ENCODE data around the gene ST3GAL4. TPM values are rescaled to one million over a fixed set of nuclear protein-coding genes. Genes with fewer than 3 reads are reported as not detected.

Gene ST3GAL4
- total RNA-seq, 2 experiments from 2014 or later, result 1.6 TPM

- H3K4me3 ChIP-seq (ENCODE audit: low read length), result no peak overlapping the region
- ATAC-seq (ENCODE audit: poor library complexity) (no peak), DNase-seq (peak in 2 of 14 experiments; percentile 36 to 45)
- H3K27me3 Mint-ChIP-seq, result no peaks in the 10 kb centered on the region
- H3K4me1 Mint-ChIP-seq (ENCODE audit: low read depth), result no peaks in the 10 kb centered on the region
- no peaks in the 10 kb centered on the region for H3K36me3 ChIP-seq (ENCODE audit: insufficient read depth, low read length)
- TF ChIP-seq CTCF (IDR thresholded peaks at IDR 0.05), result no peak
- intact Hi-C loops (cut with DNase I, micrococcal nuclease), result no loop called here
- H3K9me3 ChIP-seq (ENCODE audit: control insufficient read depth in 1 of 2, insufficient read depth in 1 of 2, low read length in 2 of 2), result no peaks in the 10 kb centered on the region
- no peak overlapping the region for H3K27ac ChIP-seq (ENCODE audit: low read depth in 1 of 2, low read length in 2 of 2)
- no peak overlapping the region for H3K27ac Mint-ChIP-seq
- no peaks in the 10 kb centered on the region for H3K36me3 Mint-ChIP-seq (ENCODE audit: low read depth)
- H3K27me3 ChIP-seq (ENCODE audit: control insufficient read depth in 1 of 2, insufficient read depth in 2 of 2, low read length in 2 of 2), result no peaks in the 10 kb centered on the region
- H3K4me3 Mint-ChIP-seq, result no peak overlapping the region
- ChIA-PET CTCF (no interaction called here), POLR2A (no interaction called here)
- H3K9me3 Mint-ChIP-seq, result no peaks in the 10 kb centered on the region
- no peaks in the 10 kb centered on the region for H3K4me1 ChIP-seq (ENCODE audit: insufficient read depth, low read length)
Measured at GRCh38 chr11:126391970-126392632, 36.6 kb downstream of the ST3GAL4 start.

GRCh38 chr11:126392633-126393013 is 37.1 kb downstream of the ST3GAL4 start:
- no peaks in the 10 kb centered on the region for H3K4me1 ChIP-seq (ENCODE audit: insufficient read depth, low read length)
- no peak for ATAC-seq (ENCODE audit: poor library complexity)
- H3K4me1 Mint-ChIP-seq (ENCODE audit: low read depth), result no peaks in the 10 kb centered on the region
- H3K27me3 Mint-ChIP-seq, result no peaks in the 10 kb centered on the region
- intact Hi-C loops (cut with DNase I, micrococcal nuclease), result no loop called here
- ChIA-PET CTCF (no interaction called here), POLR2A (no interaction called here)
- no peak overlapping the region for H3K4me3 ChIP-seq (ENCODE audit: low read length)
- H3K36me3 Mint-ChIP-seq (ENCODE audit: low read depth), result no peaks in the 10 kb centered on the region
- DNase-seq, result no peak
- no peaks in the 10 kb centered on the region for H3K9me3 Mint-ChIP-seq
- no peak overlapping the region for H3K27ac ChIP-seq (ENCODE audit: low read depth in 1 of 2, low read length in 2 of 2)
- no peaks in the 10 kb centered on the region for H3K9me3 ChIP-seq (ENCODE audit: control insufficient read depth in 1 of 2, insufficient read depth in 1 of 2, low read length in 2 of 2)
- H3K27ac Mint-ChIP-seq, result no peak overlapping the region
- no peaks in the 10 kb centered on the region for H3K27me3 ChIP-seq (ENCODE audit: control insufficient read depth in 1 of 2, insufficient read depth in 2 of 2, low read length in 2 of 2)
- no peaks in the 10 kb centered on the region for H3K36me3 ChIP-seq (ENCODE audit: insufficient read depth, low read length)
- no peak overlapping the region for H3K4me3 Mint-ChIP-seq
- TF ChIP-seq CTCF (IDR thresholded peaks at IDR 0.05), result no peak

GRCh38 chr11:126393143-126393542 is 37.7 kb downstream of the ST3GAL4 start:
- no peak overlapping the region for H3K27ac Mint-ChIP-seq
- no peaks in the 10 kb centered on the region for H3K27me3 Mint-ChIP-seq
- Histone ChIP-seq H3K9me3 (ENCODE audit: control insufficient read depth in 1 of 2, insufficient read depth in 1 of 2, low read length in 2 of 2) (no peaks in the 10 kb centered on the region), H3K27me3 (ENCODE audit: control insufficient read depth in 1 of 2, insufficient read depth in 2 of 2, low read length in 2 of 2) (no peaks in the 10 kb centered on the region), H3K4me3 (ENCODE audit: low read length) (no peak overlapping the region), H3K27ac (ENCODE audit: low read depth in 1 of 2, low read length in 2 of 2) (no peak overlapping the region), H3K4me1 (ENCODE audit: insufficient read depth, low read length) (no peaks in the 10 kb centered on the region), H3K36me3 (ENCODE audit: insufficient read depth, low read length) (no peaks in the 10 kb centered on the region)
- POLR2A ChIA-PET, result no interaction called here
- no peak overlapping the region for H3K4me3 Mint-ChIP-seq
- no peaks in the 10 kb centered on the region for H3K9me3 Mint-ChIP-seq
- CTCF ChIA-PET, result no interaction called here
- H3K36me3 Mint-ChIP-seq (ENCODE audit: low read depth), result no peaks in the 10 kb centered on the region
- no peak for ATAC-seq (ENCODE audit: poor library complexity)
- no peak for DNase-seq
- intact Hi-C loops (cut with DNase I, micrococcal nuclease), result no loop called here
- TF ChIP-seq CTCF (IDR thresholded peaks at IDR 0.05), result no peak
- no peaks in the 10 kb centered on the region for H3K4me1 Mint-ChIP-seq (ENCODE audit: low read depth)
